HUES64 (cell line): Measurements from ENCODE around the gene GCLC.
"Not testable (repeated sequence)": the region's sequence is repeated elsewhere in the genome, so short reads cannot be mapped to it uniquely, and the experiment has no call there.

ENCODE experiments used
- H3K27ac ChIP-seq: 2 replicates; pipeline ENCODE4 v1.7.0; 2013; ENCODE audit warnings: low read depth, low read length, inconsistent platforms
- H3K27me3 ChIP-seq: 2 replicates; pipeline ENCODE4 v1.6.1; 2013; ENCODE audit warnings: mild to moderate bottlenecking, low read length; ENCODE audit not compliant: insufficient read depth
- H3K36me3 ChIP-seq: 2 replicates; pipeline ENCODE4 v1.6.1; 2013; ENCODE audit warnings: mild to moderate bottlenecking, low read length; ENCODE audit not compliant: insufficient read depth
- H3K4me1 ChIP-seq: 2 replicates; pipeline ENCODE4 v1.6.1; 2013; ENCODE audit warnings: mild to moderate bottlenecking, low read length, moderate library complexity; ENCODE audit not compliant: insufficient read depth
- H3K4me3 ChIP-seq: 2 replicates; pipeline ENCODE4 v1.5.1; 2013; ENCODE audit warnings: mild to moderate bottlenecking, low read length, moderate library complexity
- H3K9ac ChIP-seq: 2 replicates; pipeline ENCODE4 v1.6.1; 2013; ENCODE audit warnings: mild to moderate bottlenecking, low read depth, low read length
- H3K9me3 ChIP-seq: 2 replicates; pipeline ENCODE4 v1.6.1; 2013; ENCODE audit warnings: low read depth, low read length; ENCODE audit not compliant: insufficient read depth
- WGBS: fragments of 150-250, 120-280 bp; methylation state at CpG from one replicate; pipeline ENCODE4 v1.1.7; 2013; ENCODE audit warnings: missing lambda C conversion rate; 5-methylcytosine and 5-hydroxymethylcytosine counted together

The GCLC gene

GRCh38 chr6:53556986-53557715, 12.2 kb upstream of the GCLC start:
- Histone ChIP-seq H3K4me3 (no peak overlapping the region), H3K4me1 (no peaks in the 10 kb centered on the region), H3K27ac (no peak overlapping the region), H3K9ac (no peak overlapping the region), H3K36me3 (no peaks in the 10 kb centered on the region), H3K9me3 (peaks cover 64% of the 10 kb centered on the region), H3K27me3 (no peaks in the 10 kb centered on the region)
- WGBS = 96% methylated on average over 1 of the region's 2 CpGs

GRCh38 chr6:53553600-53553999, 8.7 kb upstream of the GCLC start:
- H3K4me3 ChIP-seq, H3K4me1 ChIP-seq, H3K27ac ChIP-seq, H3K27me3 ChIP-seq, H3K9ac ChIP-seq, H3K36me3 ChIP-seq: not testable (repeated sequence)
- 90% methylated on average over 3 of the region's 3 CpGs for WGBS
- peaks cover 29% of the 10 kb centered on the region for H3K9me3 ChIP-seq

- 91% methylated on average over 7 of the region's 7 CpGs for WGBS
- H3K27ac ChIP-seq, H3K36me3 ChIP-seq, H3K9ac ChIP-seq, H3K4me1 ChIP-seq, H3K4me3 ChIP-seq, H3K27me3 ChIP-seq: not testable (repeated sequence)
- peaks cover 12% of the 10 kb centered on the region; the same call in 1 of the 2 replicates for H3K9me3 ChIP-seq
Measured at GRCh38 chr6:53551681-53552080, 6.8 kb upstream of the GCLC start.

- Histone ChIP-seq H3K36me3 (no peaks in the 10 kb centered on the region), H3K9ac (peak overlapping the region; percentile 77), H3K27ac (peak overlapping the region; percentile 71; the same call in 1 of the 2 replicates), H3K4me3 (peak overlapping the region; percentile 84), H3K27me3 (peaks cover 24% of the 10 kb centered on the region), H3K4me1 (peaks cover 15% of the 10 kb centered on the region; the same call in 1 of the 2 replicates), H3K9me3 (no peaks in the 10 kb centered on the region)
- 2% methylated on average over 57 of the region's 57 CpGs for WGBS
Measured at GRCh38 chr6:53547811-53548496, 3.1 kb upstream of the GCLC start.

GRCh38 chr6:53547166-53547810, 2.4 kb upstream of the GCLC start:
- Histone ChIP-seq H3K27ac (peak overlapping the region; percentile 35; the same call in 1 of the 2 replicates), H3K9me3 (no peaks in the 10 kb centered on the region), H3K4me3 (peak overlapping the region; percentile 84), H3K36me3 (no peaks in the 10 kb centered on the region), H3K4me1 (peaks cover 16% of the 10 kb centered on the region), H3K9ac (peak overlapping the region; percentile 77), H3K27me3 (peaks cover 24% of the 10 kb centered on the region)
- WGBS = 17% methylated on average over 12 of the region's 12 CpGs

GRCh38 chr6:53546281-53546680, 1.4 kb upstream of the GCLC start:
- no peak overlapping the region for H3K9ac ChIP-seq
- no peaks in the 10 kb centered on the region for H3K9me3 ChIP-seq
- no peaks in the 10 kb centered on the region for H3K36me3 ChIP-seq
- WGBS = 85% methylated on average over 1 of the region's 2 CpGs
- no peak overlapping the region for H3K4me3 ChIP-seq
- H3K4me1 ChIP-seq = peaks cover 26% of the 10 kb centered on the region
- H3K27ac ChIP-seq = no peak overlapping the region
- peaks cover 24% of the 10 kb centered on the region for H3K27me3 ChIP-seq

GRCh38 chr6:53544217-53544469, 758 bp downstream of the GCLC start:
- Histone ChIP-seq H3K9ac (peak overlapping the region; percentile 88), H3K4me1 (peaks cover 31% of the 10 kb centered on the region), H3K36me3 (peaks cover 9% of the 10 kb centered on the region), H3K9me3 (no peaks in the 10 kb centered on the region), H3K27ac (peak overlapping the region; percentile 84), H3K4me3 (peak overlapping the region; percentile 73), H3K27me3 (peaks cover 24% of the 10 kb centered on the region)
- WGBS = under 1% methylated on average over 24 of the region's 24 CpGs

GRCh38 chr6:53543359-53544216, 1.3 kb downstream of the GCLC start:
- 6% methylated on average over 7 of the region's 7 CpGs for WGBS
- Histone ChIP-seq H3K4me1 (peaks cover 30% of the 10 kb centered on the region), H3K27me3 (peaks cover 24% of the 10 kb centered on the region), H3K9ac (peak overlapping the region; percentile 88), H3K9me3 (no peaks in the 10 kb centered on the region), H3K27ac (peak overlapping the region; percentile 84; the same call in 1 of the 2 replicates), H3K4me3 (peak overlapping the region; percentile 73), H3K36me3 (peaks cover 12% of the 10 kb centered on the region)

GRCh38 chr6:53541900-53542299, 3.0 kb downstream of the GCLC start:
- WGBS = 94% methylated on average over 7 of the region's 7 CpGs
- Histone ChIP-seq H3K4me3 (peak overlapping the region; percentile 73), H3K9me3 (no peaks in the 10 kb centered on the region), H3K27me3 (peaks cover 18% of the 10 kb centered on the region), H3K9ac (0 out of 2 replicates have a peak overlapping the region, but pooled peaks have one; percentile 7), H3K27ac (peak overlapping the region; percentile 66; the same call in 1 of the 2 replicates), H3K36me3 (peaks cover 12% of the 10 kb centered on the region), H3K4me1 (peaks cover 32% of the 10 kb centered on the region)

- Histone ChIP-seq H3K27ac (no peak overlapping the region), H3K36me3 (peaks cover 12% of the 10 kb centered on the region), H3K4me3 (no peak overlapping the region), H3K27me3 (0 out of 2 replicates have a peak, but pooled peaks cover 1% of the 10 kb centered on the region), H3K9me3 (no peaks in the 10 kb centered on the region), H3K4me1 (peaks cover 32% of the 10 kb centered on the region), H3K9ac (no peak overlapping the region)
- WGBS = 89% methylated on average over 3 of the region's 4 CpGs
Measured at GRCh38 chr6:53540129-53540692, 4.7 kb downstream of the GCLC start.
